SK-N-SH (cell line): ENCODE data around the gene MICB. TPM values are rescaled to one million over a fixed set of nuclear protein-coding genes. Genes with fewer than 3 reads are reported as not detected.

Experiments
- CTCF ChIA-PET: fragments of 300-600, 350-600 bp; formaldehyde crosslinking; extraction: SDS; loops from one replicate; lab custom pipeline; 2021; lab: Yijun Ruan, JAX
- POLR2A ChIA-PET: fragments of 350-600 bp; sonication (Branson Sonifier 250); formaldehyde crosslinking; extraction: SDS; loops from one replicate; lab custom pipeline; 2020; ENCODE audit warnings: antibody characterized with exemption, inconsistent platforms; lab: Yijun Ruan, JAX
- DNase-seq: peaks from one replicate; pipeline ENCODE4 v3.0.0; 2012
- H2AFZ ChIP-seq: fragments of 200-600 bp; sonication (generic); 2 replicates; pipeline ENCODE4 v1.8.1; 2016; ENCODE audit warnings: antibody characterized with exemption, mild to moderate bottlenecking, low read depth
- H3F3A ChIP-seq: fragments of 200-600 bp; sonication (generic); replicated peaks from 2 replicates; pipeline ENCODE3; 2016; ENCODE audit warnings: antibody characterized with exemption, mild to moderate bottlenecking; ENCODE audit not compliant: insufficient read depth
- H3K27ac ChIP-seq, 2 experiments: fragments of 200-500 bp in 1 of 2; fragments of 200-600 bp in 1 of 2; sonication (Bioruptor generic) in 1 of 2; sonication (generic), shearing (Covaris generic) in 1 of 2; 2 replicates each; pipeline versions ENCODE4 v1.5.1 to v1.6.1; 2014 to 2016; ENCODE audit warnings: low read depth in 2 of 2, inconsistent platforms in 1 of 2, low read length in 1 of 2, mild to moderate bottlenecking in 1 of 2, mixed read lengths in 1 of 2
- H3K27me3 ChIP-seq: fragments of 200-600 bp; sonication (generic), shearing (Covaris generic); 2 replicates; pipeline ENCODE4 v1.6.1; 2016; ENCODE audit warnings: mixed run types; ENCODE audit not compliant: insufficient read depth
- H3K36me3 ChIP-seq, 2 experiments: fragments of 200-500 bp in 1 of 2; fragments of 200-600 bp in 1 of 2; sonication (Bioruptor generic) in 1 of 2; sonication (generic) in 1 of 2; replicated peaks in 1 of 2; 2 replicates each; pipeline versions ENCODE3 to v1.5.1; 2014 to 2016; ENCODE audit warnings: low read length in 1 of 2, mild to moderate bottlenecking in 1 of 2; ENCODE audit not compliant: insufficient read depth in 2 of 2, control insufficient read depth in 1 of 2
- H3K4me1 ChIP-seq, 2 experiments: fragments of 200-500 bp in 1 of 2; fragments of 200-600 bp in 1 of 2; sonication (Bioruptor generic) in 1 of 2; sonication (generic), shearing (Covaris generic) in 1 of 2; 2 replicates each; pipeline versions ENCODE4 v1.5.1 to v1.6.1; 2014 to 2016; ENCODE audit warnings: low read depth in 1 of 2, low read length in 1 of 2, mixed run types in 1 of 2; ENCODE audit not compliant: insufficient read depth in 2 of 2, control insufficient read depth in 1 of 2
- H3K4me2 ChIP-seq: fragments of 200-600 bp; sonication (generic), shearing (Covaris generic); 2 replicates; pipeline ENCODE4 v1.6.1; 2017; ENCODE audit warnings: mixed run types
- H3K4me3 ChIP-seq, 2 experiments: fragments of 200-500 bp in 1 of 2; fragments of 200-600 bp in 1 of 2; sonication (Bioruptor generic) in 1 of 2; sonication (generic), shearing (Covaris generic) in 1 of 2; 2 replicates each; pipeline versions ENCODE4 v1.5.1 to v1.8.1; 2014 to 2016; ENCODE audit warnings: low read depth in 2 of 2, inconsistent platforms in 1 of 2, low read length in 1 of 2, mild to moderate bottlenecking in 1 of 2, mixed read lengths in 1 of 2, moderate library complexity in 1 of 2
- H3K79me2 ChIP-seq: fragments of 200-600 bp; sonication (generic); 2 replicates; pipeline ENCODE4 v1.8.1; 2017; ENCODE audit warnings: mild to moderate bottlenecking; ENCODE audit not compliant: insufficient read depth
- H3K9ac ChIP-seq: fragments of 200-600 bp; sonication (generic); 2 replicates; pipeline ENCODE4 v1.6.1; 2017; ENCODE audit warnings: mixed run types
- H3K9me2 ChIP-seq: fragments of 200-600 bp; sonication (generic); 2 replicates; pipeline ENCODE4 v1.6.1; 2017; ENCODE audit warnings: mixed run types
- H3K9me3 ChIP-seq: fragments of 200-600 bp; sonication (generic); 2 replicates; pipeline ENCODE4 v1.6.1; 2017; ENCODE audit warnings: mixed run types, mild to moderate bottlenecking, moderate library complexity
- H4K20me1 ChIP-seq: fragments of 200-600 bp; sonication (generic); 2 replicates; pipeline ENCODE4 v1.6.1; 2017; ENCODE audit warnings: mild to moderate bottlenecking, mixed run types; ENCODE audit not compliant: insufficient read depth
- FOSL2 ChIP-seq: IDR thresholded peaks from 2 replicates; pipeline ENCODE4 v1.4.0; 2012; ENCODE audit warnings: low read depth, mild to moderate bottlenecking, moderate library complexity, borderline replicate concordance
- FOXJ3 ChIP-seq: sonication (generic); formaldehyde crosslinking; IDR thresholded peaks from 2 replicates; pipeline ENCODE4 v1.5.1; 2020; ENCODE audit warnings: mild to moderate bottlenecking, missing genetic modification reagents
- MXI1 ChIP-seq: IDR thresholded peaks from 2 replicates; pipeline ENCODE4 v1.6.1; 2012; ENCODE audit warnings: mild to moderate bottlenecking, low read depth, low read length, improper control_type of control experiment
- NFIC ChIP-seq: IDR thresholded peaks from 2 replicates; pipeline ENCODE4 v1.4.0; 2012; ENCODE audit warnings: borderline replicate concordance
- NRF1 ChIP-seq: IDR thresholded peaks from 2 replicates; pipeline ENCODE4 v1.6.1; 2012; ENCODE audit warnings: low read depth, mild to moderate bottlenecking, low read length
- PBX3 ChIP-seq: IDR thresholded peaks from 2 replicates; pipeline ENCODE4; 2012
- RCOR1 ChIP-seq: fragments of 150-350 bp; IDR thresholded peaks from 2 replicates; pipeline ENCODE4 v1.6.1; 2017; ENCODE audit warnings: antibody characterized with exemption, low read length
- RFX5 ChIP-seq: IDR thresholded peaks from 2 replicates; pipeline ENCODE4 v1.6.1; 2012; ENCODE audit warnings: mild to moderate bottlenecking, improper control_type of control experiment, low read length
- TCF12 ChIP-seq: IDR thresholded peaks from 2 replicates; pipeline ENCODE4 v1.4.0; 2012
- WGBS: methylation state at CpG from one replicate; pipeline ENCODE4 v1.1.6; 2017; ENCODE audit warnings: low lambda C conversion rate; 5-methylcytosine and 5-hydroxymethylcytosine counted together
- polyA plus RNA-seq, 3 experiments: library from polyadenylated mRNA; depleted of rRNA; stranded (reverse); fragments of >200 nt; gene quantifications; 2 replicates each; pipeline ENCODE4 v1.2.3, GENCODE V29; 2012
- TF ChIP-seq, protein P1 (sequence below): IDR thresholded peaks from 2 replicates; pipeline ENCODE4 v1.4.0; 2012; ENCODE audit warnings: low read depth, borderline replicate concordance
- TF ChIP-seq, protein P2 (sequence below): fragments of 150-350 bp; IDR thresholded peaks from 2 replicates; pipeline ENCODE4 v1.6.1; 2016; ENCODE audit warnings: mild to moderate bottlenecking, low read depth, low read length
- TF ChIP-seq, protein P3 (sequence below): fragments of 150-350 bp; IDR thresholded peaks from 2 replicates; pipeline ENCODE4 v1.6.1; 2017; ENCODE audit warnings: antibody characterized with exemption, low read length, low read depth, borderline replicate concordance
- TF ChIP-seq, protein P4 (sequence below): IDR thresholded peaks from 2 replicates; pipeline ENCODE4 v1.6.1; 2012; ENCODE audit warnings: mild to moderate bottlenecking, low read depth, low read length, moderate library complexity

The MICB gene
- polyA plus RNA-seq, 1 of the 3 experiments (the other 2 are of a cell fraction), result 9.7 TPM

GRCh38 chr6:31548544-31548873 lies 50.6 kb downstream of the MICB start:
- peak overlapping the region; percentile 52 to 77 for H3K4me3 ChIP-seq
- ChIA-PET CTCF (interaction anchor here (0.6 to 11.9 kb wide), 11 partner anchors 8 to 1433 kb away, joined by 3 to 301 read pairs (median 3); partner anchors contain the start of genes LST1, LTB, NCR3 and TNF), POLR2A (interaction anchor here (0.7 kb wide), 2 partner anchors 41 to 49 kb away, joined by 3 to 4 read pairs; no protein-coding TSS in a partner anchor)

More at GRCh38 chr6:31548544-31548873, 50.6 kb downstream of the MICB start:
- Histone ChIP-seq H3K79me2 (peaks cover 51% of the 10 kb centered on the region), H3K4me1 (peaks cover 8 to 11% of the 10 kb centered on the region in 2 experiments; a peak in 3 of 4 replicates), H3K27me3 (no peaks in the 10 kb centered on the region), H3K27ac (peak overlapping the region; percentile 74 to 78; a peak in 3 of 4 replicates), H3K36me3 (peaks cover 9 to 29% of the 10 kb centered on the region in 2 experiments), H3F3A (peaks cover 13% of the 10 kb centered on the region), H2AFZ (no peak overlapping the region), H4K20me1 (no peaks in the 10 kb centered on the region), H3K9me2 (no peaks in the 10 kb centered on the region), H3K9ac (peak overlapping the region; percentile 88), H3K9me3 (no peaks in the 10 kb centered on the region), H3K4me2 (peak overlapping the region; percentile 92)
- no peak for DNase-seq
- TF ChIP-seq TCF12 (no peak), RFX5 (no peak), PBX3 (no peak), RCOR1 (no peak), MXI1 (no peak), FOSL2 (no peak), NFIC (no peak), FOXJ3 (CRISPR knock-in tag) (no peak), NRF1 (no peak)
- TF ChIP-seq, protein P1, sequence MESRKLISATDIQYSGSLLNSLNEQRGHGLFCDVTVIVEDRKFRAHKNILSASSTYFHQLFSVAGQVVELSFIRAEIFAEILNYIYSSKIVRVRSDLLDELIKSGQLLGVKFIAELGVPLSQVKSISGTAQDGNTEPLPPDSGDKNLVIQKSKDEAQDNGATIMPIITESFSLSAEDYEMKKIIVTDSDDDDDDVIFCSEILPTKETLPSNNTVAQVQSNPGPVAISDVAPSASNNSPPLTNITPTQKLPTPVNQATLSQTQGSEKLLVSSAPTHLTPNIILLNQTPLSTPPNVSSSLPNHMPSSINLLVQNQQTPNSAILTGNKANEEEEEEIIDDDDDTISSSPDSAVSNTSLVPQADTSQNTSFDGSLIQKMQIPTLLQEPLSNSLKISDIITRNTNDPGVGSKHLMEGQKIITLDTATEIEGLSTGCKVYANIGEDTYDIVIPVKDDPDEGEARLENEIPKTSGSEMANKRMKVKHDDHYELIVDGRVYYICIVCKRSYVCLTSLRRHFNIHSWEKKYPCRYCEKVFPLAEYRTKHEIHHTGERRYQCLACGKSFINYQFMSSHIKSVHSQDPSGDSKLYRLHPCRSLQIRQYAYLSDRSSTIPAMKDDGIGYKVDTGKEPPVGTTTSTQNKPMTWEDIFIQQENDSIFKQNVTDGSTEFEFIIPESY, result no peak
- TF ChIP-seq, protein P2, sequence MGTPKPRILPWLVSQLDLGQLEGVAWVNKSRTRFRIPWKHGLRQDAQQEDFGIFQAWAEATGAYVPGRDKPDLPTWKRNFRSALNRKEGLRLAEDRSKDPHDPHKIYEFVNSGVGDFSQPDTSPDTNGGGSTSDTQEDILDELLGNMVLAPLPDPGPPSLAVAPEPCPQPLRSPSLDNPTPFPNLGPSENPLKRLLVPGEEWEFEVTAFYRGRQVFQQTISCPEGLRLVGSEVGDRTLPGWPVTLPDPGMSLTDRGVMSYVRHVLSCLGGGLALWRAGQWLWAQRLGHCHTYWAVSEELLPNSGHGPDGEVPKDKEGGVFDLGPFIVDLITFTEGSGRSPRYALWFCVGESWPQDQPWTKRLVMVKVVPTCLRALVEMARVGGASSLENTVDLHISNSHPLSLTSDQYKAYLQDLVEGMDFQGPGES, result no peak
- TF ChIP-seq, protein P3, sequence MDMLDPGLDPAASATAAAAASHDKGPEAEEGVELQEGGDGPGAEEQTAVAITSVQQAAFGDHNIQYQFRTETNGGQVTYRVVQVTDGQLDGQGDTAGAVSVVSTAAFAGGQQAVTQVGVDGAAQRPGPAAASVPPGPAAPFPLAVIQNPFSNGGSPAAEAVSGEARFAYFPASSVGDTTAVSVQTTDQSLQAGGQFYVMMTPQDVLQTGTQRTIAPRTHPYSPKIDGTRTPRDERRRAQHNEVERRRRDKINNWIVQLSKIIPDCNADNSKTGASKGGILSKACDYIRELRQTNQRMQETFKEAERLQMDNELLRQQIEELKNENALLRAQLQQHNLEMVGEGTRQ, result no peak
- TF ChIP-seq, protein P4, sequence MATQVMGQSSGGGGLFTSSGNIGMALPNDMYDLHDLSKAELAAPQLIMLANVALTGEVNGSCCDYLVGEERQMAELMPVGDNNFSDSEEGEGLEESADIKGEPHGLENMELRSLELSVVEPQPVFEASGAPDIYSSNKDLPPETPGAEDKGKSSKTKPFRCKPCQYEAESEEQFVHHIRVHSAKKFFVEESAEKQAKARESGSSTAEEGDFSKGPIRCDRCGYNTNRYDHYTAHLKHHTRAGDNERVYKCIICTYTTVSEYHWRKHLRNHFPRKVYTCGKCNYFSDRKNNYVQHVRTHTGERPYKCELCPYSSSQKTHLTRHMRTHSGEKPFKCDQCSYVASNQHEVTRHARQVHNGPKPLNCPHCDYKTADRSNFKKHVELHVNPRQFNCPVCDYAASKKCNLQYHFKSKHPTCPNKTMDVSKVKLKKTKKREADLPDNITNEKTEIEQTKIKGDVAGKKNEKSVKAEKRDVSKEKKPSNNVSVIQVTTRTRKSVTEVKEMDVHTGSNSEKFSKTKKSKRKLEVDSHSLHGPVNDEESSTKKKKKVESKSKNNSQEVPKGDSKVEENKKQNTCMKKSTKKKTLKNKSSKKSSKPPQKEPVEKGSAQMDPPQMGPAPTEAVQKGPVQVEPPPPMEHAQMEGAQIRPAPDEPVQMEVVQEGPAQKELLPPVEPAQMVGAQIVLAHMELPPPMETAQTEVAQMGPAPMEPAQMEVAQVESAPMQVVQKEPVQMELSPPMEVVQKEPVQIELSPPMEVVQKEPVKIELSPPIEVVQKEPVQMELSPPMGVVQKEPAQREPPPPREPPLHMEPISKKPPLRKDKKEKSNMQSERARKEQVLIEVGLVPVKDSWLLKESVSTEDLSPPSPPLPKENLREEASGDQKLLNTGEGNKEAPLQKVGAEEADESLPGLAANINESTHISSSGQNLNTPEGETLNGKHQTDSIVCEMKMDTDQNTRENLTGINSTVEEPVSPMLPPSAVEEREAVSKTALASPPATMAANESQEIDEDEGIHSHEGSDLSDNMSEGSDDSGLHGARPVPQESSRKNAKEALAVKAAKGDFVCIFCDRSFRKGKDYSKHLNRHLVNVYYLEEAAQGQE, result no peak
- WGBS, result 85% methylated on average over 2 of the region's 2 CpGs
